Keratinocyte (primary cell): ENCODE results near the gene CAPN5. TPM values are rescaled to one million over a fixed set of nuclear protein-coding genes. Genes with fewer than 3 reads are reported as not detected.

Experiments used
- DNase-seq: peaks from one replicate; pipeline ENCODE4 v3.0.0-alpha.2; 2011; ENCODE audit warnings: low read depth, missing footprints, low spot score
- FAIRE-seq: peaks from 2 replicates; lab custom pipeline; 2011; peaks lifted over from hg19 to GRCh38; lab: Jason Lieb, UNC
- H2AFZ ChIP-seq: 2 replicates; pipeline ENCODE4 v1.6.0; 2012; ENCODE audit warnings: low read length, control low read depth, inconsistent platforms; ENCODE audit not compliant: control insufficient read depth
- H3K27ac ChIP-seq: 2 replicates; pipeline ENCODE4 v1.5.1; 2011; ENCODE audit warnings: low read length; ENCODE audit not compliant: control insufficient read depth, insufficient read depth
- H3K27me3 ChIP-seq: 3 replicates; pipeline ENCODE4 v1.6.0; 2011; ENCODE audit warnings: low read length; ENCODE audit not compliant: control insufficient read depth, insufficient read depth; ENCODE audit errors: extremely low read depth
- H3K36me3 ChIP-seq, 2 experiments: 2 replicates in 1 of 2; 3 replicates in 1 of 2; pipeline ENCODE4 v1.5.1; 2011; ENCODE audit warnings: low read length in 2 of 2, mild to moderate bottlenecking in 1 of 2; ENCODE audit not compliant: control insufficient read depth in 2 of 2, insufficient read depth in 2 of 2; ENCODE audit errors: extremely low read depth in 1 of 2
- H3K4me1 ChIP-seq: 3 replicates; pipeline ENCODE4 v1.5.1; 2011; ENCODE audit warnings: low read length; ENCODE audit not compliant: control insufficient read depth, insufficient read depth; ENCODE audit errors: extremely low read depth
- H3K4me2 ChIP-seq: 3 replicates; pipeline ENCODE4 v1.6.0; 2011; ENCODE audit warnings: low read depth, low read length; ENCODE audit not compliant: control insufficient read depth, insufficient read depth; ENCODE audit errors: extremely low read depth
- H3K4me3 ChIP-seq, 3 experiments: fragments of 200-600 bp in 1 of 3; sonication (generic) in 1 of 3; 2 replicates in 2 of 3; 3 replicates in 1 of 3; pipeline ENCODE4 v1.5.1; 2011 to 2016; ENCODE audit warnings: low read length in 3 of 3, mild to moderate bottlenecking in 3 of 3, control low read depth in 2 of 3, inconsistent platforms in 1 of 3, low read depth in 1 of 3, mixed read lengths in 1 of 3, mixed run types in 1 of 3, moderate library complexity in 1 of 3; ENCODE audit not compliant: control insufficient read depth in 2 of 3, insufficient read depth in 2 of 3; ENCODE audit errors: extremely low read depth in 1 of 3
- H3K79me2 ChIP-seq: 2 replicates; pipeline ENCODE4 v1.6.0; 2012; ENCODE audit warnings: low read length; ENCODE audit not compliant: control insufficient read depth, insufficient read depth
- H3K9ac ChIP-seq: 3 replicates; pipeline ENCODE4 v1.6.0; 2011; ENCODE audit warnings: low read length; ENCODE audit not compliant: control insufficient read depth, insufficient read depth; ENCODE audit errors: extremely low read depth
- H3K9me1 ChIP-seq: 3 replicates; pipeline ENCODE4 v1.6.0; 2011; ENCODE audit warnings: low read length; ENCODE audit not compliant: control insufficient read depth, insufficient read depth; ENCODE audit errors: extremely low read depth
- H3K9me3 ChIP-seq: 2 replicates; pipeline ENCODE4 v1.5.1; 2012; ENCODE audit warnings: low read depth, low read length; ENCODE audit not compliant: control insufficient read depth
- H4K20me1 ChIP-seq: 3 replicates; pipeline ENCODE4 v1.6.0; 2011; ENCODE audit warnings: low read length; ENCODE audit not compliant: control insufficient read depth, insufficient read depth; ENCODE audit errors: extremely low read depth
- CTCF ChIP-seq, 3 experiments: IDR thresholded peaks in 1 of 3; conservative IDR thresholded peaks in 1 of 3; optimal IDR thresholded peaks in 1 of 3; 2 replicates in 2 of 3; 3 replicates in 1 of 3; pipeline versions ENCODE3 to v1.5.1; 2011; ENCODE audit warnings: low read length in 3 of 3, mild to moderate bottlenecking in 3 of 3, moderate library complexity in 2 of 3, control low read depth in 1 of 3, inconsistent platforms in 1 of 3; ENCODE audit not compliant: insufficient read depth in 2 of 3; ENCODE audit errors: extremely low read depth in 1 of 3
- EZH2 ChIP-seq: IDR thresholded peaks from one replicate; pipeline ENCODE4 v1.6.1; 2012; ENCODE audit warnings: inconsistent platforms, mild to moderate bottlenecking, low read length, moderate library complexity
- dilution Hi-C: fragments of 300-500 bp; cut with MboI; formaldehyde crosslinking; loops from one replicate; pipeline ENCODE4 v1.7.0; 2020; ENCODE audit warnings: low sequenced_read_pairs; ENCODE audit not compliant: extremely low pct_ligation_motif_present
- polyA plus RNA-seq, 5 experiments: library from polyadenylated mRNA; depleted of rRNA in 3 of 5; stranded (reverse) in 3 of 5; stranded (forward) in 1 of 5; unstranded in 1 of 5; fragments of >200 nt; gene quantifications; 1 replicate in 1 of 5; 2 replicates in 3 of 5; 3 replicates in 1 of 5; pipeline versions ENCODE4 v1.2.1 to v1.2.3, GENCODE V29; 2011 to 2012; ENCODE audit warnings: missing spikeins in 2 of 5, low read depth in 1 of 5, low replicate concordance in 1 of 5

CAPN5 gene
- polyA plus RNA-seq, 1 donor (not counting 4 experiments of a cell fraction or from before 2014, with no cell fraction given) = 1.2 TPM

- Histone ChIP-seq H3K79me2 (no peaks in the 10 kb centered on the region), H4K20me1 (no peaks in the 10 kb centered on the region), H3K27ac (no peak overlapping the region), H3K4me1 (no peaks in the 10 kb centered on the region), H3K36me3 (no peaks in the 10 kb centered on the region), H3K9me1 (no peaks in the 10 kb centered on the region), H3K9me3 (no peaks in the 10 kb centered on the region), H3K4me2 (no peak overlapping the region), H3K9ac (no peak overlapping the region), H2AFZ (no peak overlapping the region), H3K4me3 (no peak overlapping the region), H3K27me3 (no peaks in the 10 kb centered on the region)
- dilution Hi-C loops = no loop called here
- no peak for DNase-seq
- TF ChIP-seq EZH2 (no peak), CTCF (optimal IDR thresholded peaks at IDR 0.05 in 1 of 3, IDR thresholded peaks at IDR 0.05 in 1 of 3, conservative IDR thresholded peaks at IDR 0.05 in 1 of 3; ENCODE audit: extremely low read depth in 1 of 3, insufficient read depth in 2 of 3, low read length in 3 of 3) (no peak)
- FAIRE-seq = no peak
Observed at GRCh38 chr11:77081381-77081851, 14.6 kb downstream of the CAPN5 start.

- Histone ChIP-seq H3K27ac (no peak overlapping the region), H2AFZ (no peak overlapping the region), H3K9me1 (no peaks in the 10 kb centered on the region), H3K4me2 (no peak overlapping the region), H3K4me3 (no peak overlapping the region), H4K20me1 (no peaks in the 10 kb centered on the region), H3K27me3 (no peaks in the 10 kb centered on the region), H3K9me3 (no peaks in the 10 kb centered on the region), H3K79me2 (no peaks in the 10 kb centered on the region), H3K9ac (no peak overlapping the region), H3K36me3 (no peaks in the 10 kb centered on the region), H3K4me1 (no peaks in the 10 kb centered on the region)
- no peak for TF ChIP-seq EZH2
- no peak for TF ChIP-seq CTCF (optimal IDR thresholded peaks at IDR 0.05 in 1 of 3, IDR thresholded peaks at IDR 0.05 in 1 of 3, conservative IDR thresholded peaks at IDR 0.05 in 1 of 3; ENCODE audit: extremely low read depth in 1 of 3, insufficient read depth in 2 of 3, low read length in 3 of 3)
- DNase-seq (no peak), FAIRE-seq (no peak)
- dilution Hi-C loops = no loop called here
Observed at GRCh38 chr11:77081976-77082836, 15.4 kb downstream of the CAPN5 start.
